ENCODE data around the gene SIGLEC12.
A peak's percentile ranks its signal among the peaks of the same experiment; 100 is the strongest.

The SIGLEC12 gene

DNA sequence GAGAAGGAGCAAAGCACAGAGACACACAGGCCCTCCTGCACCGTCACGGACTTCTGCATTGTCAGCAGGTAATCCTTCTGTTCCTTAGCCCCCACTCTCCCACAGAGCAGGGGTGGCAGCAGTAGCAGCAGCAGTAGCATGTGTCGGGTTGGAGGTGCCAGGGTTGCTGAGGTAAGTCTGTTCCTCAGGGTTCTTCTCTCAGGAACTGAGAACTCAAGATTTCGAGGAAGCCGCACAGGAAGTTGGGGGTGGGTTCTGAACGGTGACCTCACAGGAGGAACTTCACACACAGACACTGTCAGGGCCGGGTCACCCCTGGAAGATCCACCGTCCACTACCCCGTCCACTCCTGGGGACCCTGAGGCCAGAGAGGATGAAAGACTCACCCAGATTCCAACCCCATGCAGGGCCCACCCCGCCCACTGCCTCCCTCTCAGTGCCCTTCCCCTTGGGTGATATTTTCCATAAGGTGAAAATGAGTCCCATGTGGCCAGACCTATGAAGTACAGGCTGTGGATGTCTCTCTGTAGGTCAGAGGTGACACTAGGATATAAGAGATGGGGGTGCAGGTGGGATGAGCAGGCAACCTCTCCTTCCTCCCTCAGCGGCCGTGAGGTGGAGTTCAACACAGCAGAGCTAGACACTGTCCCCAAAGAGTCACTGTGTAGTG, at the start of gene SIGLEC12:
TSS of gene SIGLEC12 (minus strand) at position 207 of the 670 bp plus-strand sequence. CDS start at position 140, 67 bp downstream.
- DNase-seq = no peak

DNA sequence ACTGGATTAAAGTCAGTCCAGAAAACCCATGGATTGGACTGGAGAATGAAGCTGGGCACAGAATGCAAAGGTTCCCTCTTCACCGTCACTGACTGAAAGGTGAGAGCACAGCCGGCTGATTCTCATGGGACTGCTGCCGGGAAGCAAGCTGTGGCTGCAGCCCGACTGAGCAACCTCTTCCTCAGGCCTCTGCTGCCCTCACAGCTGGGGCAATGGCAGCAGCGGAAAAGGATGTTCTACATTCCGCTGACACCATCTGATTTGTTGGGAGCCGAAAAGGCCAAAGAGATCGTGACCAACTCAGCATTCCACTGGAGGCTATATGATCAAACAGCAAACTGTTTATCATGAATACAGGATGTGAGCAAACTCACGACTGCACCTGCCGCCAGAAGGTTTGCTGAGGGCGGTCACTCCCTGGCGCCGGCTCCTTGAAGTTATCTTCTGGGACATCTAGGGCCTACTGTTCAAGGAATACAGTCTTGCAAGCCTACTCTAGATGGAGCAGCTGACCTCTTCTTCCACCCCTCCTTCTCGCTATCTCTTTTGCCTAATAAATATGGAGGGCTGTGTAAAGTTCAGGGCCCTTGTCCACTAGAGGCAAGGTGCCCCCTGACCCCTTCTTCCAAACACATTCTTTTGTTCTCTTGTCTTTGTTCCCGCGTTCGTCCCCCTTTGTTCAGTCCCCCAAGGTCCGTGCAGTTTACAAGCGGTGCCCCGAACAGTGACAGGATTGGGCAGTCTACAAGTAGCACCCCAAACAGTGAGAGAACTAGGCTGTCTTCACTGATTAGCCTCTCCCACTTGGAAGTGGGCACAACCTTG, 49.5 kb upstream of the SIGLEC12 start:
- no peak for DNase-seq

DNA sequence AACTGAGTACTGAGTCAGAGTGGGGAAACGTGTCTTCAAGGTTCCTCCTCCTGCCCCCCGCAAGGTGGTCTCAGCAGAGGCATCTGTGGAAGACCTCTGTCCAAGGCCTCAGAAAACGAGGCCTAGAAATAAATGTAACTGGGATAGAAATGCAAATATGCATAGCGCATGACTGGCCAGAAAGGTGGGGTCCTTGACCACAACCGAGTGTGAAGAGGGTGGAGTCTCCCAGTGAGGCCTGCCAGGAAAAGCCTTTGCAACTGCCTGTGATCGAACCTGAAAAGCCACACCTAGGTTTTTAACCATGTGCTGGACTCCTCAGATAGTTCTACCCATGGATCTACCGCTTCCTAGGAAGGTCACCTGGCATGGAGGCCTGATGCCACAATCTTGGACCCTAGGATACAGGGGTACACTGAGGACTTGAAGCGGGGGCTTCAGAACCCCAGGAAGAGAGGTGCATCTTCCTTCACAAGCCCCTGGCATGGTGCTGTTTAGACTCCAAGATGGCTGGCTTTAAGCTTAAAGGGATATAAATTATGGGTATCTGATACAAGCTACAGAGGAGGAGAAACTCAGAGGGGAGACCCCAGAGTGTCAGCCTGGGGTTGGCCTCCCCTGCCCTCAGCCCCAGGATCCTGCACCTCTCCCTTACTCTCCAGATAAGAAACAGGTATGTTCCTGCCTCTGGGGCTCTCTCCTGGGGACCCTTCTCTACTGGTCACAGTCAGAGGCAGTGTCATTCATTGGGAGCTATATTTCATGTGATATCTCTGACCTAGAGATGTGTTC, 48.1 kb upstream of the SIGLEC12 start:
- no peak for DNase-seq

DNA sequence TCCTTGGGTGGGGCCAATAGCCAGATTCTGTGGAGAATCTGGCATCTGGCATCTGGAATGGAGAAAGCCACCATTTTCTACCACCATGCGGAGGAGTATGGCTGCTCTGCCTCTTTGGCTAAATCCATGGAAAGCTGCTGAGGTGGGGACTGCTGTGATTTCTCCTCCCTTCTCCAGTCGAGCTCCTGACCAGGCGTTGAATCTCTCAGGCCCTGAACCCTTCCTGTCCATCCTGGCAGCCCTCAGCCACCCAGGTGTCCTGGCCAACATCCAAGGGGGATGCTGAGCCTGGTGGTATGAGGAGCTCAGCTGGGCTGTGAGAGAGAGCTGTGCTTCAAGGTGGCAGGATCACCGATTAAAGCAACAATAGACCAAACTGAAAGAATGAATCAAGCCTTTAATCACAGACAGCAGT, 47.3 kb upstream of the SIGLEC12 start:
- DNase-seq = no peak

DNA sequence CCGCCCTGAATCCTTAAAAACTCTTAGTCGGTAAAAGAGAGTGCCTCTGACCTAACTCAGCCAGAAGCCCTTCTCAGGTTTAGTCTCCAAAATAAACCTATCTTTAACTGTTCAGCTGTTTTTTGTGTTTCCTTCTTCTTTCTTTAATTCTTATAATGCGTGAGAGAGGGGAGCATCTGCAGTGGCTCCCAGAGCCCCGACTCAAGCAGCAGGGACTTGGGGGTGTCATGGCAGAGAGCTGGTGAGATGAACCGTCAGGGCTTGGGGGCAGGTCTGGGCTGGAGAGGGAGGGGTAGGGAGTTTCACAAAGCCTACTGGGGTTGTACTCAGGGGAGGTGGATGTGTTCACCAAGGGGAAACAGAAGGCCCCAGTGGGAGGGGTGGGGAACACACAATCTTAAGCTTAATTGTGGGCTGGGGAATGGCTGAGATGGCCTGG, 46.6 kb upstream of the SIGLEC12 start:
- DNase-seq = no peak

DNA sequence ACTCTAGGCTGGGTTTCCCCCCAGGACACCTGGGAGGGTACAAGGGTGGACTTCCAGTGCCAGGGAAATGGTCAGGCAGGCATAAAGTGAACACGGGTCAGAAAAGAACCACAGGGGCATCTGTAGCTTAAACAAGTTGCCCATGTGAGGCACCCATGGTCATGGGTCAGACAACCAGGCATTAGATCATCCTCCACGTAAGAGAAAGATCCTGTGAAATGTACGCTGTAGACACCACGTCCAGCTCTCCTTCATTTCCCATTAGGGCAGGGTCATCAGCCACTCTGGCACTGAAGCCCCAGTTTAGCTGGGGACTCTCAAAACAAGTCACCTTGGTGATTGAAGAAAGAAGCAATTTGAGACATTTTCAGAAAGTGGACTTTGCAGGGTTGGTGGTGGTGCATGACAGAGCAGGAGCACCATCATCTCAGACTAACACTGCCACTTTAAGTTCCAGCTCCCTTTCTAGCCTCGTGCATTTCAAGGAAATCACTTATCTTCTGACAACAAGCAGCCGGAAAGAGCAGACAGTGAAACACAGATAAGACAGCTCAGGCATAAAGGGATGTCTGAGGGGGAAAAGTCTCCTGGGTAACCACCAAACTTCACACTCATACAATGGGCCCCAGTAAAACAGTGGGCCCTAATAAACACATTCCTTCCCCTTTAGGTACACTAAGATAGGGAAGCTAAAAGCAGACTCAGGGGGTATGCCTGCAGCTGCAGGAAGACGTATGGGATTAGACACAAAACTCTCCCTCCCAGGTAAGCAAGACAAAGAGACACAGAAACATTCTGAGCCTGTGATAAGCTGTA, 46.0 kb upstream of the SIGLEC12 start:
- no peak for DNase-seq

DNA sequence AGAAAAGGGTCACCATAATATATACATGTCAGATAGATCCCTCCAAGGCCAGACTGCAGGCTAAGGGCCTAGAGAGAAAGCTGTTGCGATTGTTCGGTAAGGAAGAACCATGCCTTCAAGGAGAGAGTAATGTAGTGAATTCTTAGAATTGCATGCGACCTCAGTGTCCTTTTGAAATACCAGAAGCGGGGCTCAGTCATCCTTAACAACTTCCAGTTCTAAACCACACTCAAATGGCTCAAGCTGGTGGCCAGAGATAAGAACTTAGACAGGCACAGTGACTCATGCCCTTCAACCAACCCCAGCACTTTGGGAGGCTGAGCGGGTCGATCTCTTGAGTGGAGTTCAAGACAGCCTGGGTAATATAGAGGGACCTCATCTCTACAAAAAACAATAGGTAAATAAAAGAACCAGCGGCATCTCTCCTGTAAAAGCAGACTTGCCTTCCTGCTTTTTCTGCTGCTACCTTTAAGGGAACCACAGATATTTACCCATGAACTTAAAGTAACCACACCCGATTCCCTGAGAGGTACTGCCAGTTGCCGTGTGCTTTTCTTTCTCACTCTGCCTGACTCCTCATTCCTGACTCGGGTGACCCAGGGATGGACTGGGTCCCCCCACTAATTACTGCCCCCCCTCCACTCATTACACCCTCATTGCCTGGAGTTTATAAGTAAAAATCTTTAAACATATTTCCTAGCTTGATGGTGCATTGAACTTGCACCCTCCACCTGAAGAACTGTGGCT, 45.2 kb upstream of the SIGLEC12 start:
- peak; percentile 86 for DNase-seq

DNA sequence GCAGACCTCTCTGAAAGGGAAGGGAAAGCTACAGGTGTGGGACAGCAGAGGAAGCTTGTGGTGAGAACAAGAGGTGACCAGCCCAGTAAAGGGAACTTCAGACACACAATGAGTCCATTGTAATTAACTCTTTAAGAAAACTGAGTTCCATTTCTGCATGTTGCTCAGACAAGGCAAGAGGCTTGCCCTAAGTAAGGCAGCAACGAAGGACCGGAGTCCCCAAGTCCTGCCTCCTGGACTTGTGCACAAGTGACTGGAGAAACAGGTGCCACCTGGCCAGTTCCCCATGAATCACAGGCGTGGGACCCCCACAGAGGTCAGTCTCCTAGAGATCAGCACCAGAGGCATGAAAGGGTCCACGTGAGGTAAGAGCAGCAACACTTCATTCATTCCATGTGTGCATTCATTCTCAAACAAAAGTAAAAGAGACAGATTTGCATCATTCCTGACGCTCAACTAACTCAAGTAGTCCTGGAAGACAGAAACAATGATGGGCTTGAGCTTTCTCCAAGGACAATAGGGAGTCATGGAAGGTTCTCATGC, 44.6 kb upstream of the SIGLEC12 start:
- DNase-seq = no peak

DNA sequence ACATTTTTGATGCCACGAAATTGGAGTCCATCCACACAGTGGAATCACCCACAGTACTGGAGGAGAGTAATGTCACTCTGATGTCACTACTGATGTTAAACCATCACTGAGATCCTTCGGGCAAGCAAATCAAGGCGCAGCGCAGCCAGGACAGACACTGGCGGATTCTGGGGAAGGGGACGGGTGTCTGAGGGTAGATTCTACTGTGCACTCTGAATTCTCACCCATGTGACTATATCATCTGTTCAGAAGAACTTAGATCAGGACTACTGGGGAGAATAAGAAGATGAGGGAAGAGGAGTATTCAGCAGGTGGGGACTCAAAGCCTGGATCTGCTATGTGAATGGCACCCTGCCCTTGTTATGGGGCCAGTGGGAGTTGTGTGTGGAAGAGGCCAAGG, 42.4 kb upstream of the SIGLEC12 start:
- no peak for DNase-seq

DNA sequence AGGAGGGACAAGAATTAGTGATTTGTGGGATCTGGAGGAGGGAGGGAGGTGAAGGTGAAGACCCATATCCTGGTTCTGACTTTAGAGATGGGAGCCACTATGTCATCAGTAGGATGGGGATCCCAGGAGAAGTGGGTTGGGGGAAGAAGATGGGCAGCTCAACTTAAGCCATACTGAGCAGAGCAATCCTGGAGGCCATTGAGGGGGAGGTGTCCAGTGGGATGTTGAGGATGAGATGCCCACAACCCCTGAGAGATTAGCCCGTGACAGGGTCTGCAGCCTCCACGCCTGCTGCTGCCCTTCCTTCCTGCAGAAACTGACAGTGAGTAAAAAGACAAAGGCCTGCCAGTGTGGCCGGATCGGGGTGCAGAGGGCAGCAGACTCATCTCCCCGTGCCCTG, 41.1 kb upstream of the SIGLEC12 start:
- no peak for DNase-seq

DNA sequence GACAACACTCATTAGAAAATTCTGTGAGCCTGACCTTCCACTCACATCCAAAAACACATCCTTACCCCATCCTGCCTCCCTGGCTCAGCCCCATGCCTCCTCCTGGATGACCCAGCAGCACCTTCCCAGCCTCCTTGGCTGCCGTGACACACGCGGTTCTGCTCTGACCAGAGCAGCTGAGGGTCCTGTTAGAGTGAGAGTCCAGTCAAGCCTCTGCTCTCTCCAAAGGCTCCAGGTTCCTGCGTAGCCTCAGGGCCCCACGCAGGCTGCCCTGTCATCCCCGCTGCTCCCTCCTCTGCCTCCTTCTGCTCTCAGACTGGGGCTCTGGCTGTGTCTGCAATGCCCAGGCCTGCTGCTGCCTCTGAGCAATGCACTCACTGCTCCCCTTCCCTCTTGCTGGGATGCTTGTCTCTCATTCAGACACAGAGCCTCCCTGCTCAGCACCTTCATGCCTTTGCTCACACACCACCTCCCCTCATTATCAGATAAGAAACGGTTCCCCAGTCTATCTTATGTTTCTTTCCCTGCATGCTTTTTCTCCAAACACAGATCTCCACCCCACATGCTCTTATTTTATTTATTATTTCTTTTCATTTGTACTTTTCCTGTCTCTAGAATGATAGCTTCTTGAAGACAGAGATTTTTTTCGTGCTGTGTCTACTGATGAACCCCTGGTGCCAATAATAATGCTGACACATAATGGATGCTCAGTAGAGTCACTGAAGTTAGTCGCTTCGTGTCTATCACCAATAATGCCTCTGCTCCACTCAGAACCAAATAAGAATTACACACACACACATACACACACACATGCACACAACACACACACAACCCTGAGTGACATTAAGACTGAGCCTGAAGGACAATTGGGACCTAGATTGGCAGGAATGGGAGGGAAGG, 40.1 kb upstream of the SIGLEC12 start:
- DNase-seq = peak; percentile 73

DNA sequence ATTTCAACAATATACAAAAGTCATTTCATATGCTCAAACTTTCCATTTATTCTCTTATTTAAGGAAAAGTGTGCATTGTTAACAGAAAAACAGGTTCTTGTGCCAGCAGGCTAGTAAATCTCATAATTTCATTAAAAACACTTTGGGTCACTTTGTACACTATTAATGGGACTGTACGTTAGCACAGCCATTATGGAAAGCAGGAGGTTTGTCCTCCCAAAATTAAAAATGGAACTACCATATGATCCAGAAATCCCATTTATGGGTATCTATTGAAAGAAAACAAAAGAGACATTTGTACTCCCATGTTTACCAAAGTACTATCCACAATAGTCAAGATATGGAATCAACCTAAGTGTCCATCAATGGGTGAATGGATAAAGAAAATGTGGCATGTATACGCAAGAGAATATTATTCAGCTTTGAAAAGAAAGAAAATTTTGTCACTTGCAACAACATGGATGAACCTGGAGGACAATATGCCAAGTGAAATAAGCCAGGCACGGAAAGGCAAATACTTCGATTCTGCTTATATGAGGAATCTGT, 38.3 kb upstream of the SIGLEC12 start:
- no peak for DNase-seq

DNA sequence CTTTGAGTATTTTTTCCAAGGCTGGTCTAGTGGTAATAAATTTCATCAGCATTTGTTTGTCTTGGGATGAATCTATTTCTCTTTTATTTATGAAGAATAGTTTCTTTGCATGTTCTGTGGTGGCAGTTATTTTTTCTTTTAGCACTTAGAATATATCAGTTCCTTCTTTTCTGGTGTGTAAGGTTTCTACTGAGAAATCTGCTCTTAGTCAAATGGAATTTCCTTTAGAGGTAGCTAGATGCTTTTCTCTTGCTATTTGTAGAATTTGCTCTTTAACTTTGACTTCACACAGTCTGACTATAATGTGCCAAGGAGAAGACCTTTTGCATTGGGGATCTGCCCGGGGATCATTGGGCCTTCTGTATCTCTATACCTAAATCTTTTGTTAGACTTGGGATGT, 33.9 kb upstream of the SIGLEC12 start:
- DNase-seq = no peak

DNA sequence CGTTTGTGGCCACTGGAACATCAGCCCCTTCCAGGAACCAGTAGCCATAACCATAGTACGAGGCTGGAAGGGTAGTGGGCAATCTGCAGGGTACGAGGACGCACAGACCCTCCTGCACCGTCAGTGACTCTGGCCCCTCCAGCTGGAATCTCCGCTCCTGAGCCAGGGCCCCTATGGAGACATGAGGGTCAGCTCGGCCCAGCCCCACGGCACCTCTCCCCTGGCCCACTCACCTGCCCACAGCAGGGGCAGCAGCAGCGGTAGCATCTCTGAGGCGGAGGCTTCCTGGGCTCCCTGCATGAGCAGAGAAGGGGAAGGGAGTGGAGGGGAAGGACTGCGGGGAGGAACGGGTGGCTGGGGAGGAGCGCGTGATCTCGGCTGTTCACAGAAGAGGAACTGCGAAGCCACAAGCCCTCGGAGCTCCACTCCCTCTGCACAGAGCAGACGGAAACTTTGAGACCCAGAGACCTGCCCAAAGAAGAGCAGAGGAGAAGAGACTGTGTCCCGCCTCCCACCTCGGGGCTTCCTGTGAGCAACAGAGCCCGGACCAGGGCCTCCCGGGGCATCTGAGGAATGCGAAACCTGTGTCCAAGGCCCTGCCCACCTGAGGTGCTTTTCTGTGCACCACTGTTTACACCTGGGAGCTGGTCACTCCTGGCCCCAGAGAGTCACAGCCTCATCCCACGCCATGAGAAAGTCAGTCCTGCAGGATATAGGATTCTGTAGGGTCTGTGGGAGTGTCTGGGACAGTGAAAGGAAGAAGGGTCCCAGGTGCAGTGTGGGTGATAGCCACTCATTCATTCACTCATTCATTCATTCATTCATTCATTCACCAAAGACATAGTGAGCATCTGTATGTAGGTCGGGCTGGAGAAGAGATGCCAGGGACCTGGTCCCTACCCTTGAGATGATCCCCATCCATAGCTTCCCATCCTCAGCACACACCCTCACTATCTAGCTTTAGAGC, 30.0 kb upstream of the SIGLEC12 start, which contains the start of gene SIGLEC6:
TSS of gene SIGLEC6 (minus strand) at position 322 of the 967 bp plus-strand sequence. CDS start at position 300, 22 bp downstream.
- DNase-seq = peak; percentile 64

DNA sequence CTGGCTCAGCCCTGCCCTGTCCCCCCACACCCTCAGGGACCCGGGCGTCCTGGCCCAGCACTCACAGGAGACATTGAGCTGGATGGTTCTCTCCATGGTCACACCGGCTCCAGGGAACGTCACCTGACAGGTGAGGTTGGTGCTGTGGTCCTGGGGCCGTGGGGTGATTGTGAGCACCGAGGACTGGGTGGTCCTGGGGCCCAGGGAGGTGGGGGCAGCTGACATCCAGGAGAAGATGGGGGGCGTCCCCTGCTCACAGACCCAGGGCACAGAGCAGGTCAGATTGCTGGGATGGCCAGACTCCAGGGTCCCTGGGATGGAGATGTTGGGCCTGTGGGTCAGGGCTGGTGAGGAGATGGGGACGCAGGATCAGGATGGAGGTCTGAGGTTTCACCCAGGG, 29.0 kb upstream of the SIGLEC12 start:
- no peak for DNase-seq

DNA sequence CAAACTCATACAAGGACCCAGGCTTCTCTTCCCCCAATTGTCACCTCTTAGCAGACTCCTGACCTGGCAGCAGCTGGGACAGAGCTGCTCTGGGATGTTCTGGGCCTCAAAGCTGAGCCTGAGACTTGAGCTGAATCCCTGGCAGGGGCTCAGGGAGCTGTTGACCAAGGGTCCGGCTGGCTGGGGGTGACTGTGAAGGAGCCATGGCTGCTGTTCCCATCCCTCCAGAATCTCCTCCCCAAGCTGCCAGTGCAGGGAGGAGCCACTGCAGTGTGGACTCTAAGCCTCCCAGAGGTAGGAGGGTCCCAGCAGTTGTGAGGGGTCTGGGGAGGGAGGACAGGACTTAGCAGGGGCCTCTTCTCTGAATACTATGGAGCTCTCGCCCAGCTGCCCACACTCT, 27.7 kb upstream of the SIGLEC12 start:
- DNase-seq = no peak

DNA sequence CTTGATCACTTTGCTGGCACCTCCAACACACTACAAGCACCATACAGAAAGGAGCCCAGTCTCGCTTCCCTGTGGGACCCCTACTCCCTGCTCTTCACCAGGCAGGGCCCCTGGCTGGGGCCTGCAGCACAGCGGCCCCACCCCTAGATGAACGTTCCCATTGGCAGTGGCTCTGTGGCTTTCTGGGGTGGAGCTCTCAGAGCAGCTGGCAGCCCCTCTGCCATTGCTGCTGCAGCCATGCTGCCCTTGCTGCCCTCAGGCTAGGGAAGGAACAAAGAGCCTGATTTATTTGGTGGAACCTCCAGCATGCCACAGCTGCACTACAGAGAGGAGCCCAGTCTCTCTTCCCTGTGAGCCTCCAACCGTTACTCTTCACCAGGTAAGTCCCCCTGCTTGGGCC, 24.1 kb upstream of the SIGLEC12 start:
- no peak for DNase-seq

DNA sequence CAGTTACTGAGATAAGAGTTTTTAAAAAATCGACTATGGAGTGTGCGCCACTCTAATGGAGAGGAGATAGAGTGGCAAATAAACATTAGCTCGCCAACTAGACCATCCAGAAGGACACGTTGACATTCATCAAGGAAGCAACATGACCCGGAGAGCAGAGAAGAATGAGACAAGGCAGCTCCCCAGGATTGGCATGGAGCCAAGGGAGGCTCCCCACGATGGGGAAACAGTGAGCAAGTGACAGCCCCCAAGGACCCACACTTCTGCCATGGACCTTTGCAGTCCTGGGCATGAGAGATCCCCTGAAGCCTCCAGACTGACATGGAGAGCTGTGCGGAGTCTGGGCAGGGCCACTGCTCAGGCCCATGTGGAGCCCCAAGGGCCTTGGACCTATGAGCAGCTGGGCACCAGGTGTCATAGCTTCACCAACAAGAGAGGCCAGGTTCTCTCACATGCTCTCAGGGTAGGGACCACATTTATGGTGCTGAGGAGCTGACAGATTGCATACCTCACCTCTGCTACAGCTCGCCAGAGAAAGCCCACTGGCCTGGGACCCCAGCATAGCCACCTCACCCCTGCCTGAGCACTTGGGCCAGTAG, 23.2 kb upstream of the SIGLEC12 start:
- no peak for DNase-seq

Measured in islet precursor cell (in vitro differentiated cells).